ENCODE data around the gene CATSPERE.

GRCh38 chr1:244513493-244513892 lies 52.4 kb downstream of the CATSPERE start:
- TF ChIP-seq POLR2A (IDR thresholded peaks at IDR 0.05; ENCODE audit: low read length) (no peak), GATA1 (IDR thresholded peaks at IDR 0.05; ENCODE audit: low read depth, low read length) (no peak)

All from erythroblast (primary cell).